CD14-positive monocyte (primary cell): ENCODE data around the gene TGM1. TPM values are rescaled to one million over a fixed set of nuclear protein-coding genes. Genes with fewer than 3 reads are reported as not detected.

Experiments used
- DNase-seq, 3 donors: peaks; one replicate each; pipeline ENCODE4 v3.0.0-alpha.2; 2011 to 2022
- H2AFZ ChIP-seq: 2 replicates; pipeline ENCODE4 v1.6.0; 2012; ENCODE audit warnings: mild to moderate bottlenecking, low read depth, low read length, inconsistent platforms; ENCODE audit not compliant: insufficient read depth, poor library complexity, severe bottlenecking
- H3K27ac ChIP-seq, 2 donors: 1 replicate in 1 of 2; 2 replicates in 1 of 2; pipeline ENCODE4 v1.5.1; 2012 to 2013; ENCODE audit warnings: low read length in 2 of 2, control low read depth in 1 of 2, inconsistent platforms in 1 of 2, low read depth in 1 of 2, mild to moderate bottlenecking in 1 of 2
- H3K27me3 ChIP-seq, 2 donors: one replicate each; pipeline versions ENCODE4 v1.6.0 to v1.6.1; 2011 to 2013; ENCODE audit warnings: low read length in 2 of 2; ENCODE audit not compliant: control insufficient read depth in 2 of 2, insufficient read depth in 2 of 2
- H3K36me3 ChIP-seq, 2 donors: replicated peaks in 1 of 2; 1 replicate in 1 of 2; 2 replicates in 1 of 2; pipeline versions ENCODE4 v1.5.1 to v1.6.1; 2012 to 2013; ENCODE audit warnings: low read length in 2 of 2, control low read depth in 1 of 2, inconsistent platforms in 1 of 2, mild to moderate bottlenecking in 1 of 2; ENCODE audit not compliant: insufficient read depth in 2 of 2, control insufficient read depth in 1 of 2
- H3K4me1 ChIP-seq, 2 donors: 1 replicate in 1 of 2; 2 replicates in 1 of 2; pipeline versions ENCODE4 v1.5.1 to v1.6.1; 2012 to 2013; ENCODE audit warnings: low read length in 2 of 2, control low read depth in 1 of 2, inconsistent platforms in 1 of 2, mild to moderate bottlenecking in 1 of 2, moderate library complexity in 1 of 2; ENCODE audit not compliant: insufficient read depth in 2 of 2, control insufficient read depth in 1 of 2
- H3K4me2 ChIP-seq: replicated peaks from 2 replicates; pipeline ENCODE3; 2012; ENCODE audit warnings: low read length, moderate library complexity, mild to moderate bottlenecking; ENCODE audit not compliant: poor library complexity, severe bottlenecking; ENCODE audit errors: extremely low read depth
- H3K4me3 ChIP-seq, 3 experiments: fragments of 200-600 bp in 1 of 3; sonication (generic) in 1 of 3; replicated peaks in 1 of 3; 1 replicate in 2 of 3; 2 replicates in 1 of 3; pipeline ENCODE4 v1.5.1; 2011 to 2013; ENCODE audit warnings: low read length in 3 of 3, mild to moderate bottlenecking in 3 of 3, control low read depth in 2 of 3, low read depth in 2 of 3, inconsistent platforms in 1 of 3, moderate library complexity in 1 of 3
- H3K79me2 ChIP-seq: 2 replicates; pipeline ENCODE4 v1.6.0; 2012; ENCODE audit warnings: mild to moderate bottlenecking, control low read depth, inconsistent platforms, low read length, moderate library complexity; ENCODE audit not compliant: insufficient read depth
- H3K9ac ChIP-seq: 2 replicates; pipeline ENCODE4 v1.6.0; 2017; ENCODE audit warnings: low read length, mild to moderate bottlenecking; ENCODE audit not compliant: insufficient read depth, poor library complexity, severe bottlenecking
- H3K9me3 ChIP-seq, 2 donors: replicated peaks in 1 of 2; 1 replicate in 1 of 2; 2 replicates in 1 of 2; pipeline versions ENCODE4 v1.5.1 to v1.6.1; 2012 to 2013; ENCODE audit warnings: low read length in 2 of 2, control low read depth in 1 of 2; ENCODE audit not compliant: control insufficient read depth in 1 of 2, insufficient read depth in 1 of 2
- H4K20me1 ChIP-seq: 2 replicates; pipeline ENCODE4 v1.6.0; 2012; ENCODE audit warnings: mild to moderate bottlenecking, low read length, control low read depth, moderate library complexity; ENCODE audit not compliant: insufficient read depth
- H3K27ac Mint-ChIP-seq, 7 donors: one replicate each; pipeline ENCODE4 v1.8.0; 2020; ENCODE audit warnings: mild to moderate bottlenecking in 7 of 7, mixed read lengths in 7 of 7, moderate library complexity in 6 of 7, inconsistent platforms in 2 of 7
- H3K27me3 Mint-ChIP-seq, 3 donors: one replicate each; pipeline ENCODE4 v1.8.0; 2021 to 2022; ENCODE audit warnings: low read depth in 3 of 3, mild to moderate bottlenecking in 3 of 3, mixed read lengths in 3 of 3, moderate library complexity in 3 of 3, inconsistent platforms in 1 of 3
- H3K36me3 Mint-ChIP-seq, 2 donors: one replicate each; pipeline ENCODE4 v1.8.0; 2020; ENCODE audit warnings: mixed read lengths in 2 of 2, inconsistent platforms in 1 of 2, mild to moderate bottlenecking in 1 of 2
- H3K4me1 Mint-ChIP-seq: one replicate; pipeline ENCODE4 v1.8.0; 2020; ENCODE audit warnings: mild to moderate bottlenecking, mixed read lengths
- H3K4me3 Mint-ChIP-seq, 2 donors: one replicate each; pipeline ENCODE4 v1.8.0; 2020; ENCODE audit warnings: mild to moderate bottlenecking in 2 of 2, mixed read lengths in 2 of 2, moderate library complexity in 1 of 2
- H3K9me3 Mint-ChIP-seq, 7 donors: one replicate each; pipeline ENCODE4 v1.8.0; 2020 to 2022; ENCODE audit warnings: mixed read lengths in 7 of 7, mild to moderate bottlenecking in 6 of 7, moderate library complexity in 6 of 7, inconsistent platforms in 2 of 7
- WGBS: methylation state at CpG from one replicate; pipeline ENCODE4 v1.1.5; 2013; ENCODE audit warnings: missing lambda C conversion rate; ENCODE audit not compliant: insufficient coverage; 5-methylcytosine and 5-hydroxymethylcytosine counted together
- intact Hi-C, 2 donors: fragments of 100-400 bp; cut with micrococcal nuclease; formaldehyde crosslinking; loops; one replicate each; pipeline versions ENCODE4 v1.15.0 to v1.15.1; 2023
- polyA plus RNA-seq, 3 donors: library from polyadenylated mRNA; depleted of rRNA in 1 of 3; unstranded in 2 of 3; stranded (reverse) in 1 of 3; fragments of 300-500 nt in 2 of 3; fragments of >200 nt in 1 of 3; fragmentation: Illumina TruSeq in 2 of 3; gene quantifications; 1 replicate in 2 of 3; 2 replicates in 1 of 3; pipeline ENCODE4 v1.2.3, GENCODE V29; 2012 to 2021
- TF ChIP-seq, protein P1 (sequence below): fragments of 200-600 bp; IDR thresholded peaks from one replicate; pipeline ENCODE4 v1.8.0; 2022; ENCODE audit warnings: antibody characterized with exemption, mild to moderate bottlenecking

TGM1 gene
- polyA plus RNA-seq, 3 donors = 7.8 TPM; not detected in 2

DNA sequence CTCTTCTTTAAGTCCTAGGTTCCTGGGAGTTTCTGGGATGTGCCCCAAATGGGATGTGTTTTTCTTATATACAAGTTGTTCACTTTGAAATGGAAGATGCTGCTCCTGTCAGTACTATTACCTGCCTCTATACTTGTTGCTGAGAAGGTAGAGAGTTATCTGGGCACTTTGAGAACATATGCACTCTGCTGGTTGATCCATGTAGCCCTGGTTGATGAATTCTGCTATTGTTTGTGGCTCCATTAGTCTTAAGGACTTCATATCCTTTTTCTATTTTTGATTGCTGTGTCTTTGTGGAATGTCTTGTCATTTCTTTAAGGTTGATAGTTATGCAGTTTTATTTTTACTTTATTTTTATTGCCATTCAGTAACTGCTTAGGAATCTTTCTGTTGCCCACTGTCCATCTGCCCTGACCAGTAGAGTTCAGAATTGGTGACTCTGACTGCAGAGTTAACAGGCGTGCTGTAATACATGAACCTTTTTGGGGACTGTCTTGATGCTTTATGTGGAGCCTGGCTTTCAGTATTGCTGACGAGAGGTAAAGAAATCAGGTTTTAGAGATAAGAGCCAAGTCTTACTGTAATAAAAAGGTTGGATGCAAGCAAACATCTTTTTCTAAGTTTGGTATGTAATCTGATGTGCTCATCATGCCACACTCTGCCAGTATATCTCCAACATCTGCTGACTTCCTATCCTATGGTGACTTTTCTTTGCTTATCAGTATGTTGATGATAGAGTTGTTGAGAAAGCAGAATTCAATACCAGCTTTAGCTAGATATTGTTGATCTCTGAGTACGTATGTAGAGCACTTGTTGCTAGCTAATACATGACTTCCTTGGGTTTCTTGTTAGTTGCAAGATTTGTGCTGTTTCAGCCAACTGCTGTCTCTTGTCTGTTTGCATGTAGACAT lies 28.6 kb downstream of the TGM1 start:
- Histone ChIP-seq H3K27ac (no peak overlapping the region), H3K27me3 (no peaks in the 10 kb centered on the region), H3K4me3 (peak overlapping the region in 1 of 3 experiments; percentile 91), H4K20me1 (peaks cover 55% of the 10 kb centered on the region), H3K9ac (no peak overlapping the region), H3K4me2 (peak overlapping the region; percentile 5), H3K79me2 (peaks cover 75% of the 10 kb centered on the region), H3K4me1 (peaks cover 34 to 53% of the 10 kb centered on the region in 2 donors), H3K36me3 (peaks cover 39 to 54% of the 10 kb centered on the region in 2 donors), H2AFZ (no peak overlapping the region), H3K9me3 (no peaks in the 10 kb centered on the region)
- Mint-ChIP-seq H3K36me3 (peaks cover 47 to 51% of the 10 kb centered on the region in 2 donors), H3K4me1 (peaks cover 57% of the 10 kb centered on the region), H3K9me3 (no peaks in the 10 kb centered on the region), H3K4me3 (no peak overlapping the region), H3K27me3 (no peaks in the 10 kb centered on the region), H3K27ac (peak overlapping the region in 2 of 7 donors; percentile 92 to 98)
- intact Hi-C loops = loop anchor here (5.0 to 10.0 kb wide), 4 partner anchors 37 to 208 kb away; partner anchors contain the start of genes TM9SF1 (in 2 of the 2), FITM1 (in 1 of the 2), LTB4R (in 1 of the 2) and LTB4R2 (in 1 of the 2)
- DNase-seq = no peak
- 91% methylated on average over 1 of the region's 3 CpGs for WGBS
- TF ChIP-seq, protein P1, sequence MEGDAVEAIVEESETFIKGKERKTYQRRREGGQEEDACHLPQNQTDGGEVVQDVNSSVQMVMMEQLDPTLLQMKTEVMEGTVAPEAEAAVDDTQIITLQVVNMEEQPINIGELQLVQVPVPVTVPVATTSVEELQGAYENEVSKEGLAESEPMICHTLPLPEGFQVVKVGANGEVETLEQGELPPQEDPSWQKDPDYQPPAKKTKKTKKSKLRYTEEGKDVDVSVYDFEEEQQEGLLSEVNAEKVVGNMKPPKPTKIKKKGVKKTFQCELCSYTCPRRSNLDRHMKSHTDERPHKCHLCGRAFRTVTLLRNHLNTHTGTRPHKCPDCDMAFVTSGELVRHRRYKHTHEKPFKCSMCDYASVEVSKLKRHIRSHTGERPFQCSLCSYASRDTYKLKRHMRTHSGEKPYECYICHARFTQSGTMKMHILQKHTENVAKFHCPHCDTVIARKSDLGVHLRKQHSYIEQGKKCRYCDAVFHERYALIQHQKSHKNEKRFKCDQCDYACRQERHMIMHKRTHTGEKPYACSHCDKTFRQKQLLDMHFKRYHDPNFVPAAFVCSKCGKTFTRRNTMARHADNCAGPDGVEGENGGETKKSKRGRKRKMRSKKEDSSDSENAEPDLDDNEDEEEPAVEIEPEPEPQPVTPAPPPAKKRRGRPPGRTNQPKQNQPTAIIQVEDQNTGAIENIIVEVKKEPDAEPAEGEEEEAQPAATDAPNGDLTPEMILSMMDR = no peak

DNA sequence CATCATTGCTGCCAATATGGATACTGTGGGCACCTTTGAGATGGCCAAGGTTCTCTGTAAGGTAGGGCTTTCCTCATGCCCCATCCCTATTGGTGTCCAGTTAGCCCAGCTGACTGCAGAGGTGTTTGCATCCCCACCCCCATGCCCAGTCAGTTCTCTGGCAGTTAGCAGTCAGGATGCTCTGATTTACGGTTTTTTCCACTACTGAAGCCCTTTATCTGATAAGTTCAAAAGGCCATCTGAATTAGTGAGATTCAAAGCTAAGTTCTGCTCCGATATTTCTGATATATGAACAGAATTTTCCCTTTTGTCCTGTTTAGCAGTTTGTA lies 29.5 kb downstream of the TGM1 start:
- H3K4me1 Mint-ChIP-seq = peaks cover 51% of the 10 kb centered on the region
- peaks cover 51% of the 10 kb centered on the region for H4K20me1 ChIP-seq
- peak overlapping the region; percentile 92 to 98 (median 97) for H3K27ac Mint-ChIP-seq
- peak overlapping the region; percentile 88 to 91 for H3K27ac ChIP-seq
- H3K36me3 ChIP-seq = peaks cover 30 to 45% of the 10 kb centered on the region in 2 donors
- H3K4me3 ChIP-seq = peak overlapping the region; percentile 68 to 91 (median 77)
- H3K9me3 ChIP-seq = no peaks in the 10 kb centered on the region
- intact Hi-C loops = loop anchor here (1.0 to 10.0 kb wide), 5 partner anchors 8 to 209 kb away; partner anchors contain the start of genes TM9SF1 (in 2 of the 2), FITM1 (in 1 of the 2), LTB4R (in 1 of the 2) and LTB4R2 (in 1 of the 2)
- no peaks in the 10 kb centered on the region for H3K9me3 Mint-ChIP-seq
- H3K27me3 Mint-ChIP-seq = no peaks in the 10 kb centered on the region
- peak overlapping the region; percentile 81 for H3K4me2 ChIP-seq
- H2AFZ ChIP-seq = peak overlapping the region; percentile 90
- H3K27me3 ChIP-seq = no peaks in the 10 kb centered on the region
- peak overlapping the region; percentile 70 for H3K9ac ChIP-seq
- DNase-seq = no peak
- peaks cover 75% of the 10 kb centered on the region for H3K79me2 ChIP-seq
- H3K4me3 Mint-ChIP-seq = peak overlapping the region; percentile 93 to 98
- TF ChIP-seq, protein P1 = no peak
- no CpG with 5 or more reads among the region's 2 CpGs for WGBS
- peaks cover 41 to 43% of the 10 kb centered on the region in 2 donors for H3K36me3 Mint-ChIP-seq
- H3K4me1 ChIP-seq = peaks cover 26 to 45% of the 10 kb centered on the region in 2 donors
